ENCODE results near the gene PHAF1. TPM values are rescaled to one million over a fixed set of nuclear protein-coding genes. Genes with fewer than 3 reads are reported as not detected.

PHAF1 gene
- total and polyA plus RNA-seq, 2 of the 13 experiments (the other 11 are each of a cell fraction or from before 2014, with no cell fraction given): 48.3 to 174 TPM

GRCh38 chr16:67104061-67104460 is 5.7 kb upstream of the PHAF1 start (continued):
- TF ChIP-seq KDM2A (CRISPR knock-in tag; IDR thresholded peaks at IDR 0.05; ENCODE audit: borderline replicate concordance, low read depth) (0 out of 2 replicates have a peak, but pooled peaks have one; percentile 49), ZNF616 (CRISPR knock-in tag; IDR thresholded peaks at IDR 0.05; ENCODE audit: low read depth) (0 out of 2 replicates have a peak, but pooled peaks have one; percentile 30), MIER2 (CRISPR knock-in tag; IDR thresholded peaks at IDR 0.05) (0 out of 2 replicates have a peak, but pooled peaks have one; percentile 29), ZNF570 (CRISPR knock-in tag; IDR thresholded peaks at IDR 0.05; ENCODE audit: borderline replicate concordance) (no peak), ZNF207 (IDR thresholded peaks at IDR 0.05; ENCODE audit: borderline replicate concordance) (no peak), MIXL1 (CRISPR knock-in tag; IDR thresholded peaks at IDR 0.05) (0 out of 2 replicates have a peak, but pooled peaks have one; percentile 20), SOX6 (IDR thresholded peaks at IDR 0.05) (no peak), SOX6 (CRISPR knock-in tag; IDR thresholded peaks at IDR 0.05) (peak; percentile 43; the same call in 1 of the 2 replicates), MED1 (CRISPR knock-in tag; IDR thresholded peaks at IDR 0.05) (peak; percentile 24; the same call in 1 of the 2 replicates), KLF12 (CRISPR knock-in tag; IDR thresholded peaks at IDR 0.05; ENCODE audit: borderline replicate concordance) (no peak), ZNF691 (CRISPR knock-in tag; IDR thresholded peaks at IDR 0.05; ENCODE audit: borderline replicate concordance, low read depth) (no peak), RARA (CRISPR knock-in tag; IDR thresholded peaks at IDR 0.05) (0 out of 2 replicates have a peak, but pooled peaks have one; percentile 23), ZNF501 (CRISPR knock-in tag; IDR thresholded peaks at IDR 0.05) (no peak), POLR2G (IDR thresholded peaks at IDR 0.05; ENCODE audit: low read depth, low read length) (0 out of 2 replicates have a peak, but pooled peaks have one; percentile 39), ZNF580 (CRISPR knock-in tag; IDR thresholded peaks at IDR 0.05; ENCODE audit: borderline replicate concordance, low read depth) (peak; percentile 60; the same call in 1 of the 2 replicates), REPIN1 (CRISPR knock-in tag; IDR thresholded peaks at IDR 0.05; ENCODE audit: borderline replicate concordance, low read depth) (peak; percentile 57; the same call in 1 of the 2 replicates), PRPF4 (IDR thresholded peaks at IDR 0.05; ENCODE audit: low read depth, low read length, poor library complexity, severe bottlenecking) (no peak), ZHX2 (IDR thresholded peaks at IDR 0.05; ENCODE audit: low read depth) (0 out of 2 replicates have a peak, but pooled peaks have one; percentile 19), ZHX2 (CRISPR knock-in tag; IDR thresholded peaks at IDR 0.05; ENCODE audit: borderline replicate concordance) (no peak)

Data from HepG2 (cell line).